Renal cortex interstitium (tissue), 11 donors: Measurements from ENCODE around the gene ZBTB20. TPM values are rescaled to one million over a fixed set of nuclear protein-coding genes. Genes with fewer than 3 reads are reported as not detected.
A peak's percentile ranks its signal among the peaks of the same experiment; 100 is the strongest.

Experiments
- DNase-seq, 11 donors: peaks; one replicate each; pipeline ENCODE4 v3.0.0-alpha.2; 2013; ENCODE audit warnings: low read depth in 9 of 11, low spot score in 4 of 11; ENCODE audit errors: extremely low read depth in 1 of 11
- polyA plus RNA-seq, 3 donors: library from polyadenylated mRNA; unstranded; fragments of 120-200 nt; gene quantifications; one replicate each; pipeline ENCODE4 v1.2.1, GENCODE V29; 2013; ENCODE audit not compliant: insufficient read length in 3 of 3

ZBTB20 gene
- polyA plus RNA-seq, 3 donors, result 5.5 to 6.9 (median 6.6) TPM

- DNase-seq, result no peak
Measured at GRCh38 chr3:115052906-115053305, 94.2 kb downstream of the ZBTB20 start.

- no peak for DNase-seq
Measured at GRCh38 chr3:115042351-115042750, 104.7 kb downstream of the ZBTB20 start.

- DNase-seq, result peak in 1 of 11 donors; percentile 9
Measured at GRCh38 chr3:115040673-115041286, 106.3 kb downstream of the ZBTB20 start.

GRCh38 chr3:115040246-115040645, 106.8 kb downstream of the ZBTB20 start:
- no peak for DNase-seq

- no peak for DNase-seq
Measured at GRCh38 chr3:115038817-115039216, 108.3 kb downstream of the ZBTB20 start.

GRCh38 chr3:115022835-115023398, 124.2 kb downstream of the ZBTB20 start:
- DNase-seq, result no peak

GRCh38 chr3:115022199-115022598, 124.9 kb downstream of the ZBTB20 start:
- no peak for DNase-seq

GRCh38 chr3:115021061-115021460, 126.0 kb downstream of the ZBTB20 start:
- DNase-seq, result no peak

GRCh38 chr3:115019900-115020299, 127.2 kb downstream of the ZBTB20 start:
- DNase-seq, result no peak

GRCh38 chr3:115018694-115019093, 128.4 kb downstream of the ZBTB20 start:
- DNase-seq, result no peak

- DNase-seq, result no peak
Measured at GRCh38 chr3:115007966-115008365, 139.1 kb downstream of the ZBTB20 start.

GRCh38 chr3:115004201-115005140, 142.6 kb downstream of the ZBTB20 start:
- DNase-seq, result no peak

- no peak for DNase-seq
Measured at GRCh38 chr3:114998971-114999579, 148.0 kb downstream of the ZBTB20 start.

- no peak for DNase-seq
Measured at GRCh38 chr3:114994554-114995341, 152.3 kb downstream of the ZBTB20 start.

GRCh38 chr3:114985776-114986175, 161.3 kb downstream of the ZBTB20 start:
- no peak for DNase-seq

GRCh38 chr3:114983248-114983647, 163.8 kb downstream of the ZBTB20 start:
- DNase-seq, result no peak

GRCh38 chr3:114974387-114974786, 172.7 kb downstream of the ZBTB20 start:
- DNase-seq, result no peak

GRCh38 chr3:114973536-114973935, 173.6 kb downstream of the ZBTB20 start:
- peak in 7 of 11 donors; percentile 2 to 27 (median 17) for DNase-seq

- DNase-seq, result no peak
Measured at GRCh38 chr3:114967168-114967567, 179.9 kb downstream of the ZBTB20 start.
